SK-N-SH (cell line): ENCODE results near the gene ERVH48-1.

Experiments
- CTCF ChIP-seq: fragments of 200-600 bp; sonication (generic); IDR thresholded peaks from 2 replicates; pipeline ENCODE4 v1.6.1; 2017; ENCODE audit warnings: antibody characterized with exemption, mild to moderate bottlenecking, moderate library complexity
- FOXJ3 ChIP-seq: sonication (generic); formaldehyde crosslinking; IDR thresholded peaks from 2 replicates; pipeline ENCODE4 v1.5.1; 2020; ENCODE audit warnings: mild to moderate bottlenecking, missing genetic modification reagents
- GATA2 ChIP-seq: sonication (generic); formaldehyde crosslinking; IDR thresholded peaks from 2 replicates; pipeline ENCODE4 v1.5.0; 2020; ENCODE audit warnings: mild to moderate bottlenecking, missing genetic modification reagents
- JUND ChIP-seq: IDR thresholded peaks from 2 replicates; pipeline ENCODE4 v1.4.0; 2012
- POLR2AphosphoS5 ChIP-seq: IDR thresholded peaks from 2 replicates; pipeline ENCODE4 v1.6.1; 2012; ENCODE audit warnings: low read depth, low read length
- YY1 ChIP-seq: IDR thresholded peaks from 2 replicates; pipeline ENCODE4 v1.4.0; 2012; ENCODE audit warnings: low read depth, mild to moderate bottlenecking

GRCh38 chr21:42887326-42887725, 38.1 kb downstream of the ERVH48-1 start:
- TF ChIP-seq GATA2 (no peak), JUND (no peak), CTCF (no peak), FOXJ3 (CRISPR knock-in tag) (no peak), POLR2AphosphoS5 (no peak), YY1 (no peak)
